ENCODE measurements around the gene ECSCR. TPM values are rescaled to one million over a fixed set of nuclear protein-coding genes. Genes with fewer than 3 reads are reported as not detected.

The ECSCR gene
- total RNA-seq, 1 experiment from 2014 or later, result not detected

DNA sequence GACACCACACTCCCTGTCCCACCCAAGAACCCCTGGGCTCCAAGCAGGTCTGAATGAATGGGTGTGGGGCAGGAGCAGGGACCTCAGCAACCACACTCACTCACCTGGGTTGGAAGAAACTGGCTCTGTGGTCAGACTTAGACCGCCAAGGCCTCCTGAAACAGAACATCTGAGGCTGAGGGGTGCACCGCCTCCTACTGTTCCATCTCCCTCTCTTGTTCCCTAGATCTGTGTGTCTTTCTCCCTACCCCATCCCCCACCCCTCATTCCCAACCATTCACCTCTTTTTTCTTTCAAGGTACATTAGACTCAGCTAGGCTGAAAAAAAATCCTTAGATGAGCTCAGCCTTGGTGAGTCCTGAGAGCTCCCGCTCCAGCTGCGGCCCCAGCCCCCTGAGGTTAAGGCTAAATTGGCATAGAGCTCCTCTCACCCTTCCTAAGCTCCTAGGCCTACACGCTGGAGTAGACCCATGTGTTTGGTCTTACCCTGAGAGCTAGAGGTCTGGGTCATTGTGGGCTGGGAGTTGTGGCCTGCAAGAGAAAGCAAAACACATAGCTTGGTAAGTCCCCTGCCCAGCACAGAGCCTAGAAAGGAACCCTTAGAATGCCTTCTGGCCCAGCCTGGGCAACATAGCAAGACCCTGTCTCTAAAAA lies 4.8 kb downstream of the ECSCR start:
- ChIA-PET POLR2A (interaction anchor here (0.6 to 1.6 kb wide), 4 partner anchors 10 to 28 kb away, joined by 3 to 5 read pairs (median 4); no protein-coding TSS in a partner anchor), CTCF (interaction anchor here (0.7 to 0.9 kb wide), 4 partner anchors 10 to 111 kb away, joined by 3 to 5 read pairs (median 4); no protein-coding TSS in a partner anchor)
- H3K9me3 Mint-ChIP-seq (ENCODE audit: unreplicated experiment), result no peaks in the 10 kb centered on the region
- no peaks in the 10 kb centered on the region for H3K27me3 Mint-ChIP-seq (ENCODE audit: insufficient read depth, unreplicated experiment)
- H3K27ac Mint-ChIP-seq (ENCODE audit: low read depth, unreplicated experiment), result no peak overlapping the region
- no peak overlapping the region for H3K4me3 Mint-ChIP-seq (ENCODE audit: unreplicated experiment)
- DNase-seq (ENCODE audit: unreplicated experiment), result no peak
- intact Hi-C loops (cut with micrococcal nuclease), result no loop called here
- no peaks in the 10 kb centered on the region for H3K36me3 Mint-ChIP-seq (ENCODE audit: insufficient read depth, unreplicated experiment)
- no TSS peak for BruUV-seq (replicated peaks)
- TF ChIP-seq, protein P1, sequence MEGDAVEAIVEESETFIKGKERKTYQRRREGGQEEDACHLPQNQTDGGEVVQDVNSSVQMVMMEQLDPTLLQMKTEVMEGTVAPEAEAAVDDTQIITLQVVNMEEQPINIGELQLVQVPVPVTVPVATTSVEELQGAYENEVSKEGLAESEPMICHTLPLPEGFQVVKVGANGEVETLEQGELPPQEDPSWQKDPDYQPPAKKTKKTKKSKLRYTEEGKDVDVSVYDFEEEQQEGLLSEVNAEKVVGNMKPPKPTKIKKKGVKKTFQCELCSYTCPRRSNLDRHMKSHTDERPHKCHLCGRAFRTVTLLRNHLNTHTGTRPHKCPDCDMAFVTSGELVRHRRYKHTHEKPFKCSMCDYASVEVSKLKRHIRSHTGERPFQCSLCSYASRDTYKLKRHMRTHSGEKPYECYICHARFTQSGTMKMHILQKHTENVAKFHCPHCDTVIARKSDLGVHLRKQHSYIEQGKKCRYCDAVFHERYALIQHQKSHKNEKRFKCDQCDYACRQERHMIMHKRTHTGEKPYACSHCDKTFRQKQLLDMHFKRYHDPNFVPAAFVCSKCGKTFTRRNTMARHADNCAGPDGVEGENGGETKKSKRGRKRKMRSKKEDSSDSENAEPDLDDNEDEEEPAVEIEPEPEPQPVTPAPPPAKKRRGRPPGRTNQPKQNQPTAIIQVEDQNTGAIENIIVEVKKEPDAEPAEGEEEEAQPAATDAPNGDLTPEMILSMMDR (IDR thresholded peaks at IDR 0.05; ENCODE audit: unreplicated experiment), result no peak
- H3K4me1 Mint-ChIP-seq (ENCODE audit: insufficient read depth, unreplicated experiment), result peaks cover 6% of the 10 kb centered on the region

DNA sequence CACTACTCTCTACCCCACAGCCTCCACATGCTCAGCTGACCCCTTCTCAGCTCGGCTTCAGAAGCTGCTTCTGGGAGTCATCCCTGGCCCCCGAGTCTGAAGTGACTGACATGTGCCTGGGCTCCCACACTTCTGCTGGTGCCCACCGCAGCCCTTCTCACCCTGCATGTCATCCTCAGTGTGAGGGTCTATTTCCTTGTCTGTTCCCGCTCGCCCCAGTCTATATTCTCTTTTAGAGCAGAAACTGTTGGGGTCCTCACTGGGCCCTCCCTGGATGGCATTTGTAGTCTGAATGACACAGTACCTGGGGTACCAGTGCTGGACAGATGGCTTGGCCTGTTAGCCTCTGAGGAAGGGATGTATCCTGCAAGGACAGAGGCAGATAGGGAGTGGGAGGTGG lies 5.3 kb downstream of the ECSCR start:
- no TSS peak for BruUV-seq (replicated peaks)
- CTCF ChIA-PET, result no interaction called here
- Mint-ChIP-seq H3K9me3 (ENCODE audit: unreplicated experiment) (no peaks in the 10 kb centered on the region), H3K36me3 (ENCODE audit: insufficient read depth, unreplicated experiment) (no peaks in the 10 kb centered on the region), H3K27me3 (ENCODE audit: insufficient read depth, unreplicated experiment) (no peaks in the 10 kb centered on the region), H3K27ac (ENCODE audit: low read depth, unreplicated experiment) (no peak overlapping the region), H3K4me3 (ENCODE audit: unreplicated experiment) (no peak overlapping the region), H3K4me1 (ENCODE audit: insufficient read depth, unreplicated experiment) (peaks cover 6% of the 10 kb centered on the region)
- TF ChIP-seq, protein P1 (IDR thresholded peaks at IDR 0.05; ENCODE audit: unreplicated experiment), result no peak
- DNase-seq (ENCODE audit: unreplicated experiment), result no peak
- intact Hi-C loops (cut with micrococcal nuclease), result no loop called here
- POLR2A ChIA-PET, result interaction anchor here (1.1 kb wide), 1 partner anchor 25 kb away, joined by 3 read pairs; no protein-coding TSS in a partner anchor

DNA sequence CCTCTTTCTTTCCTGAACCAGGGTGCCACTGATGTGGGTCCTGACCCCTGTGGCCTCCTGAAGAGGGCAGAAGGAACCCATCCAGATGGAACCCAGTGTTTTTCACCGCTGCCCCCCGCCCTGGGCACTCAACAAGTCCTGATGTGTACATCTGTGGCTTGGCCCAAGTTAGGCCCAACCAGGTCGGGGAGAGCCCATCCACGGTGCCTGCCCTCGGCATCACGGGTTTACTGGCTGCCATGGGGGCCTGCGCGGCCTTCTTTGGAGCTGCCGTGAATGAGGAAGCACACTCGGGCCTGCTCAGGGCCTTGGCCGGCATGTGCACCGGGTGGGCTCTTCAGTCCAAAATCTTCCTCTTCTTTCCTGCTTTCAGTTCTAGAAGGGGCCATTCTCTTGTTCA lies 5.8 kb downstream of the ECSCR start:
- no peak for DNase-seq (ENCODE audit: unreplicated experiment)
- CTCF ChIA-PET, result no interaction called here
- intact Hi-C loops (cut with micrococcal nuclease), result no loop called here
- H3K9me3 Mint-ChIP-seq (ENCODE audit: unreplicated experiment), result no peaks in the 10 kb centered on the region
- TF ChIP-seq, protein P1 (IDR thresholded peaks at IDR 0.05; ENCODE audit: unreplicated experiment), result no peak
- H3K36me3 Mint-ChIP-seq (ENCODE audit: insufficient read depth, unreplicated experiment), result no peaks in the 10 kb centered on the region
- POLR2A ChIA-PET, result no interaction called here
- no peaks in the 10 kb centered on the region for H3K27me3 Mint-ChIP-seq (ENCODE audit: insufficient read depth, unreplicated experiment)
- no peak overlapping the region for H3K4me3 Mint-ChIP-seq (ENCODE audit: unreplicated experiment)
- no TSS peak for BruUV-seq (replicated peaks)
- peaks cover 6% of the 10 kb centered on the region for H3K4me1 Mint-ChIP-seq (ENCODE audit: insufficient read depth, unreplicated experiment)
- H3K27ac Mint-ChIP-seq (ENCODE audit: low read depth, unreplicated experiment), result no peak overlapping the region

DNA sequence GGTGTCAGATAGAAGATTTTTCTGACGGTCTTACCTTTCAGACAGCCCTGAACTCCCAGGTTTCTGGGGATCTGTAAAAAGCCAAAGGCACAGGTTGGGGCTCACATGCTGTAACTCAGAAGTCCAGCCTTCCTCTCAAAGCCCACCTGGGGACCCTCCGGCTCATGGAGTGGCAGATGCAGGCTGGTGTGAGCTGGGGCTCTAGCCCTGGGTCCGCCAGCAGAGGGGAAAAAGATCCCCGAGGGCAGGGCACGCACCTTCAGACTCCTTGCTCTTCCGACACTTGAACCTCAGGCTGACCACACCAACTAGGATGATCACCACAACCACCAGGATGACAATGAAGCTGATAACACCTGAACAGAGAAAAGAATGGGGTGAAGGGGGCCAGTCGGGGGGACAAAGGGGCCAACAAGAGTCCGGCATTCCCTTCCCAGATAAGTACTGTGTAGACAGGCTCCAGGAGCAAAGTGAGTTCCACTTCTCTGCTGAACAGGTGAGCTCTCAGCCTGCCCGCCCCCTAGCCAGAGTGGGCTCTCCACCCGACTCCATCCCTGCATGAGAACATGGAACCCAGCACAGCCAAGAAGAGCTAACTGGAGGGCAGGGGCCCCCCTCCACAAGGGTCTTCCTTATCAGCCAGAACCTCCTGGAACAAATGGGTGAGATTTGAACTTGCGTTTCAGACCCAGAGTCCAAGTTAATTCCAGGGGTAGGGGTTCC lies 7.8 kb downstream of the ECSCR start:
- H3K4me1 Mint-ChIP-seq (ENCODE audit: insufficient read depth, unreplicated experiment), result peaks cover 6% of the 10 kb centered on the region
- DNase-seq (ENCODE audit: unreplicated experiment), result no peak
- no peaks in the 10 kb centered on the region for H3K9me3 Mint-ChIP-seq (ENCODE audit: unreplicated experiment)
- H3K27me3 Mint-ChIP-seq (ENCODE audit: insufficient read depth, unreplicated experiment), result no peaks in the 10 kb centered on the region
- no peak overlapping the region for H3K4me3 Mint-ChIP-seq (ENCODE audit: unreplicated experiment)
- ChIA-PET CTCF (no interaction called here), POLR2A (no interaction called here)
- intact Hi-C loops (cut with micrococcal nuclease), result no loop called here
- BruUV-seq (replicated peaks), result no TSS peak
- TF ChIP-seq, protein P1 (IDR thresholded peaks at IDR 0.05; ENCODE audit: unreplicated experiment), result no peak
- H3K27ac Mint-ChIP-seq (ENCODE audit: low read depth, unreplicated experiment), result no peak overlapping the region
- H3K36me3 Mint-ChIP-seq (ENCODE audit: insufficient read depth, unreplicated experiment), result no peaks in the 10 kb centered on the region

Data from MCF 10A (cell line).